ENCODE results near the gene TLN1. TPM values are rescaled to one million over a fixed set of nuclear protein-coding genes. Genes with fewer than 3 reads are reported as not detected.
A peak's percentile ranks its signal among the peaks of the same experiment; 100 is the strongest.

The TLN1 gene
- total and polyA plus RNA-seq, 2 of the 8 experiments (the other 6 are each of a cell fraction or from before 2014, with no cell fraction given), result 28.1 to 90.1 TPM

GRCh38 chr9:35681341-35682002, 50.5 kb downstream of the TLN1 start:
- Histone ChIP-seq H3K4me2 (ENCODE audit: insufficient read depth in 1 of 2, low read depth in 2 of 2, low read length in 2 of 2) (no peak overlapping the region; a peak in 1 of 4 replicates), H3K79me1 (ENCODE audit: low read depth, low read length) (no peaks in the 10 kb centered on the region), H2AFZ (ENCODE audit: low read length) (no peak overlapping the region), H3K56ac (replicated peaks; ENCODE audit: insufficient read length, low read depth, low read length) (no peak overlapping the region), H3K23me2 (ENCODE audit: low read depth, low read length) (no peaks in the 10 kb centered on the region), H4K5ac (ENCODE audit: insufficient read length, low read depth, low read length) (no peak overlapping the region), H3K27me3 (replicated peaks in 1 of 4; ENCODE audit: control insufficient read depth in 3 of 4, extremely low read depth in 1 of 4, insufficient read depth in 3 of 4, low read length in 3 of 4) (peaks cover 0 to under 1% (median under 1%) of the 10 kb centered on the region in 4 experiments; a peak in 2 of 7 replicates), H3K14ac (ENCODE audit: insufficient read length) (no peak overlapping the region), H3K9ac (replicated peaks in 1 of 4; ENCODE audit: extremely low read depth in 1 of 4, low read depth in 3 of 4, low read length in 3 of 4) (no peak overlapping the region; a peak in 1 of 7 replicates), H3K23ac (ENCODE audit: insufficient read length) (no peak overlapping the region), H4K8ac (ENCODE audit: extremely low read depth, insufficient read depth, low read length) (no peak overlapping the region), H3K18ac (ENCODE audit: extremely low read depth, low read length) (no peak overlapping the region), H2BK5ac (ENCODE audit: low read depth, low read length) (no peak overlapping the region), H3K4me1 (replicated peaks in 1 of 4; ENCODE audit: control insufficient read depth in 3 of 4, insufficient read depth in 4 of 4, low read length in 3 of 4) (peaks cover 0 to 6% (median 2%) of the 10 kb centered on the region in 4 experiments; a peak in 2 of 7 replicates), H3K27ac (ENCODE audit: low read depth, low read length) (0 out of 2 replicates have a peak overlapping the region, but pooled peaks have one; percentile 29), H3K9me3 (ENCODE audit: insufficient read depth in 2 of 2, low read depth in 1 of 2, low read length in 1 of 2) (no peaks in the 10 kb centered on the region), H3K4ac (replicated peaks; ENCODE audit: insufficient read length, low read depth, low read length) (no peak overlapping the region), H2BK20ac (ENCODE audit: low read length) (no peak overlapping the region), H2AK5ac (ENCODE audit: low read depth, low read length) (no peak overlapping the region), H2BK120ac (replicated peaks; ENCODE audit: low read depth, low read length) (no peak overlapping the region), H2BK12ac (ENCODE audit: low read depth, low read length) (no peak overlapping the region), H4K20me1 (replicated peaks in 1 of 2; ENCODE audit: control insufficient read depth in 1 of 2, insufficient read depth in 2 of 2, low read length in 2 of 2) (peaks cover 5 to 8% of the 10 kb centered on the region in 2 experiments), H4K91ac (replicated peaks; ENCODE audit: insufficient read length, low read length) (no peak overlapping the region), H3K36me3 (ENCODE audit: control insufficient read depth in 2 of 4, insufficient read depth in 4 of 4, low read length in 3 of 4) (peaks cover 14 to 40% (median 30%) of the 10 kb centered on the region in 4 experiments), H2BK15ac (ENCODE audit: low read length) (no peak overlapping the region), H3K4me3 (ENCODE audit: extremely low read depth in 1 of 4, insufficient read depth in 2 of 4, low read depth in 3 of 4, low read length in 4 of 4) (no peak overlapping the region), H3K79me2 (ENCODE audit: control insufficient read depth in 1 of 2, insufficient read depth in 2 of 2, low read length in 2 of 2) (no peaks in the 10 kb centered on the region)
- FAIRE-seq (no peak), DNase-seq (ENCODE audit: low read depth in 1 of 2, low spot score in 2 of 2) (no peak)
- ChIA-PET CTCF (ENCODE audit: partially characterized antibody) (interaction anchor here (0.9 to 2.8 kb wide), 5 partner anchors 10 to 95 kb away, joined by 4 to 23 read pairs (median 5); partner anchors contain the start of gene ARHGEF39), POLR2A (ENCODE audit: partially characterized antibody) (interaction anchor here (0.7 to 8.4 kb wide), 9 partner anchors 8 to 213 kb away, joined by 3 to 55 read pairs (median 4); partner anchors contain the start of genes ARHGEF39, CCDC107, RMRP and TPM2)
- TF ChIP-seq SRF (IDR thresholded peaks at IDR 0.05; ENCODE audit: low read depth, low read length) (no peak), POLR2A (IDR thresholded peaks at IDR 0.05; ENCODE audit: control extremely low read depth in 1 of 2, low read depth in 2 of 2, low read length in 2 of 2) (peak in 1 of 2 experiments; percentile 35; a peak in 1 of 3 replicates), CEBPB (IDR thresholded peaks at IDR 0.05; ENCODE audit: low read depth, low read length) (no peak), POLR2AphosphoS5 (IDR thresholded peaks at IDR 0.05; ENCODE audit: low read depth, low read length) (peak; percentile 80)
- WGBS, 2 experiments (ENCODE audit: extremely low coverage in 1 of 2, insufficient coverage in 1 of 2, insufficient read length in 1 of 2, insufficient replicate concordance in 2 of 2, low coverage in 1 of 2, low lambda C conversion rate in 2 of 2, missing lambda C conversion rate in 1 of 2), result 83% methylated on average over 3 of the region's 3 CpGs; no CpG with 5 or more reads in 1 of the 2 experiments
